Neural cell (in vitro differentiated cells): ENCODE measurements around the gene HENMT1.

Source experiments
- MXI1 ChIP-seq: fragments of 450-650 bp; conservative IDR thresholded peaks from 2 replicates; pipeline ENCODE4 v1.6.1; 2014; ENCODE audit warnings: antibody characterized with exemption, mild to moderate bottlenecking; ENCODE audit not compliant: poor library complexity, severe bottlenecking
- TF ChIP-seq, protein P1 (sequence below): fragments of 450-650 bp; IDR thresholded peaks from 2 replicates; pipeline ENCODE4 v1.5.1; 2014; ENCODE audit warnings: antibody characterized with exemption, mild to moderate bottlenecking, moderate library complexity; ENCODE audit not compliant: poor library complexity, severe bottlenecking

DNA sequence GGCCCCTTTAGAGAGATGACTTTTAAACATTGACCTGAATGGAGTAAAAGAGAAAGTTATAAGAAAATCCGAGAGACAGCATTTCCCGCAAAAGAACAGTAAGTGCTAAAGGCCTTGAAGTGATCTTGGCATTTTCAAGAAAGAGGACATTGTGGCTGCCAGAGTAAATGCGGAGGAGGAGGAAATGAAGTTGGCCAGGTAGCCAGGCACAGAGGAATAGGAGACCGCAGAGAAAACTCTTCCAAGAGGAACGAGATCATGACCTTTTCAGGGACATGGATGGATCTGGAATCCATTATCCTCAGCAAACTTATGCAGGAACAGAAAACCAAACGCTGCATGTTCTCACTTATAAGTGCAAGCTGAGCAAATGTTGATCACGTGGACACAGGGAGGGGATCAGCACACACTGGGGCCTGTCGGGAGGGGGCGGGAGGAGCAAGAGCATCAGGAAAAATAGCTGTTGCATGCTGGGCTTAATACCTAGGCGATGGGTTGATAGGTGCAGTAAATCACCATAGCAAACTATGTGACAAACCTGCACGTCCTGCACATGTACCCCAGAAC, 51.3 kb downstream of the HENMT1 start:
- TF ChIP-seq MXI1: no peak
- TF ChIP-seq, protein P1, sequence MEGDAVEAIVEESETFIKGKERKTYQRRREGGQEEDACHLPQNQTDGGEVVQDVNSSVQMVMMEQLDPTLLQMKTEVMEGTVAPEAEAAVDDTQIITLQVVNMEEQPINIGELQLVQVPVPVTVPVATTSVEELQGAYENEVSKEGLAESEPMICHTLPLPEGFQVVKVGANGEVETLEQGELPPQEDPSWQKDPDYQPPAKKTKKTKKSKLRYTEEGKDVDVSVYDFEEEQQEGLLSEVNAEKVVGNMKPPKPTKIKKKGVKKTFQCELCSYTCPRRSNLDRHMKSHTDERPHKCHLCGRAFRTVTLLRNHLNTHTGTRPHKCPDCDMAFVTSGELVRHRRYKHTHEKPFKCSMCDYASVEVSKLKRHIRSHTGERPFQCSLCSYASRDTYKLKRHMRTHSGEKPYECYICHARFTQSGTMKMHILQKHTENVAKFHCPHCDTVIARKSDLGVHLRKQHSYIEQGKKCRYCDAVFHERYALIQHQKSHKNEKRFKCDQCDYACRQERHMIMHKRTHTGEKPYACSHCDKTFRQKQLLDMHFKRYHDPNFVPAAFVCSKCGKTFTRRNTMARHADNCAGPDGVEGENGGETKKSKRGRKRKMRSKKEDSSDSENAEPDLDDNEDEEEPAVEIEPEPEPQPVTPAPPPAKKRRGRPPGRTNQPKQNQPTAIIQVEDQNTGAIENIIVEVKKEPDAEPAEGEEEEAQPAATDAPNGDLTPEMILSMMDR: no peak
